ENCODE results near the gene YBX3. TPM values are rescaled to one million over a fixed set of nuclear protein-coding genes. Genes with fewer than 3 reads are reported as not detected.

Gene YBX3
- total RNA-seq (100 to 1,000 TPM in 1 of 5 donors, 10 to 100 TPM in 4; 14.8 to 101 (median 44.2) TPM), total RNA-seq (4.4 to 163 (median 61.9) reads per million in 29 experiments)
- 16.6 TPM for total RNA-seq (2013)

DNA sequence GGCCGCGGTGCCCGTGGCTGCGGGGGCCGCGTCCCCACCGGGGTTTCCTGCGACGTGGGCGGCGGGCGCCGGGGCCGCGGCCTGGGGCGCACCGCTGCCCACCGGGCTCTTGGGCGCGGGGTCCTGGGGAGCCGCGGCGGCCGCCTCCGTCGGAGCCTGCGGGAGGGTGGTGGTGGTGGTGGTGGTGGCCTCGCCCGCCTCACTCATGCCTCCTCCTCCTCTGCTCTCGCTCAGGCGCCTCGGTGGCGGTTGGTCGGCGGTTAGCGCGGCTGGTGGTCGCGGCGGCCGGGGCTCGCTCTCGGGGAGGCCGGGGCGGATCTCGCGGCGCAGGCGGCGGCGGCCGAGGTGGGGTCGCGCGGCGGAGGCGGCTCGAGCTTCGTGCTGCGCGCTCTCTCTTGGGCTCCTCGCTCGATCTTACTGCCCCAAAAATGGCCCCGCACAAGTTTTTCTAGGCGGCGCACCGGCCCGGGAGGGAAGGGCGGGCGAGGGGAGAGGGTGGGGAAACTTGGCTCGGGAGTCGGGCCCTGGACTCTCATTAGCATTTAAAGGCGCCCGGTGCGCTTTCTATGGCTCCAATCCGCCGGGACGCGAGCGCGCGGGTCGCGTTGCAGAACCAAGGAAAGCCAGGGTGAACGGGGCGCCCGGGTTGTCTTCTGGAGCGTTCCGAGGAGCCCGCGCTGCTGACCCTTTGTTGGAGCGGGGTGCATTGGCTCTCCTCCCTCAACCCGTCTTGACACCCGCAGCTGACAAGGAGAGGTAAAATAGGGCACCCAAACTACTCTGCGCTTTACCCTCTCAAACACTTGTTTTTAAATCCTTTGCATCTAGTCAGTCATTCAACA lies at the start of gene YBX3:
TSS of gene YBX3 (minus strand) at position 419 of the 842 bp plus-strand sequence. CDS start at position 207, 212 bp downstream.
- DNase-seq (peak in 29 of 35 experiments; percentile 6 to 55 (median 28)), ATAC-seq (replicated peaks in 1 of 4) (peak; percentile 30 to 54 (median 53))
- peak within 1 kb of the TSS; percentile 63 to 80 for H3K27ac Mint-ChIP-seq
- peak within 1 kb of the TSS; percentile 88 to 90 (median 88) for H3K4me3 Mint-ChIP-seq
- WGBS (ENCODE audit: insufficient coverage), result under 1% methylated on average over 71 of the region's 95 CpGs
- ChIA-PET POLR2A (no interaction called here), CTCF (interaction anchor here in 1 of 2 donors (1.8 kb wide), 1 partner anchor 27 kb away, joined by 8 read pairs; no protein-coding TSS in a partner anchor)
- no peaks in the 10 kb centered on the region for H3K36me3 Mint-ChIP-seq
- peaks cover 27 to 56% of the 10 kb centered on the region in 2 donors for H3K27me3 Mint-ChIP-seq
- peak within 1 kb of the TSS; percentile 66 to 91 for H3K4me3 ChIP-seq (ENCODE audit: control insufficient read depth in 1 of 2, extremely low read depth in 1 of 2, low read length in 1 of 2)
- no peaks in the 10 kb centered on the region for H3K36me3 ChIP-seq (ENCODE audit: control insufficient read depth in 2 of 2, extremely low read depth in 1 of 2, insufficient read depth in 1 of 2, low read length in 1 of 2)
- H3K9me3 Mint-ChIP-seq, result no peaks in the 10 kb centered on the region
- no peaks in the 10 kb centered on the region for H3K9me3 ChIP-seq
- peaks cover 0 to 15% of the 10 kb centered on the region in 2 experiments for H3K27me3 ChIP-seq (replicated peaks in 1 of 2; ENCODE audit: control insufficient read depth in 2 of 2, extremely low read depth in 1 of 2, insufficient read depth in 2 of 2, low read length in 1 of 2)
- peaks cover 13 to 18% of the 10 kb centered on the region in 2 experiments for H3K4me1 ChIP-seq (ENCODE audit: control insufficient read depth in 1 of 2, extremely low read depth in 1 of 2, insufficient read depth in 2 of 2, low read length in 2 of 2)
- H3K4me1 Mint-ChIP-seq, result peaks cover 24 to 30% (median 27%) of the 10 kb centered on the region in 3 donors
- peak within 1 kb of the TSS; percentile 80 for H3K27ac ChIP-seq (ENCODE audit: low read length)

DNA sequence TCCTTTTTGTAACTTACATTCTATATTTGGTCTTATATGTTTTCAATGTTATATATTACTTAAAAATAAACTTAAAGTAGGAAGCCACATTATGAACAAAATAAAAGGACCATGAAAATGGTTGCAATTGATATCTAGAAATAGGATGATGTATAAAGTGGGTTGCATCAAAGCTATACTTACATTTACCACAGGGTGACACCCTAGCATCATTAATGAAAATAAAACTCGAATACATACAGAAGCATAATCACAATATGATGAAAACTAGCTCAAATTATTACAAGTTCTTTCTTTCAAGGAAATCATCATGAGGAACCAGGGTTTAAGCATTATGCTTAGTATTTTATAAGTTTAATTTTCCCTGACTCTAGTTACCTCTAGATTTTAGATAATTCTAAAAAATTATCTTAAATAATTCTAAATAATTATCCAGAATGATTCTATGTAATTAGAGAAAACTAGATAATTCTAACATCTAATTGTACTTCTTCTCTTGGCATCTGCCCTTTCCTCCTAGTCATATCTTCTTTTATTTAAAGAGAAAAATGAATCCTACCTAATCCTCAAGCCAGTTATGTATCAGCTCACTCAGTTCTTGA lies 48.1 kb upstream of the YBX3 start:
- no peaks in the 10 kb centered on the region for H3K4me1 ChIP-seq (ENCODE audit: control insufficient read depth in 1 of 2, extremely low read depth in 1 of 2, insufficient read depth in 2 of 2, low read length in 2 of 2)
- H3K27me3 ChIP-seq (replicated peaks in 1 of 2; ENCODE audit: control insufficient read depth in 2 of 2, extremely low read depth in 1 of 2, insufficient read depth in 2 of 2, low read length in 1 of 2), result peaks cover 0 to 5% of the 10 kb centered on the region in 2 experiments
- H3K27ac Mint-ChIP-seq, result no peak overlapping the region
- CTCF ChIA-PET, result interaction anchor here (0.5 to 5.6 kb wide), 23 partner anchors 8 to 1556 kb away, joined by 3 to 73 read pairs (median 3); partner anchors contain the start of gene SMIM10L1 (in 1 of the 2)
- no peaks in the 10 kb centered on the region for H3K9me3 Mint-ChIP-seq
- H3K36me3 Mint-ChIP-seq, result no peaks in the 10 kb centered on the region
- POLR2A ChIA-PET, result interaction anchor here in 1 of 2 donors (0.6 to 0.9 kb wide), 2 partner anchors 23 to 249 kb away, joined by 3 to 6 read pairs; no protein-coding TSS in a partner anchor
- DNase-seq, result peak in 2 of 35 experiments; percentile 16 to 73
- ATAC-seq (replicated peaks in 1 of 4), result peak in 1 of 4 experiments; percentile 62
- H3K4me3 ChIP-seq (ENCODE audit: control insufficient read depth in 1 of 2, extremely low read depth in 1 of 2, low read length in 1 of 2), result no peak overlapping the region
- no peak overlapping the region for H3K4me3 Mint-ChIP-seq
- WGBS (ENCODE audit: insufficient coverage), result no CpG with 5 or more reads among the region's 1 CpG
- no peaks in the 10 kb centered on the region for H3K4me1 Mint-ChIP-seq
- no peaks in the 10 kb centered on the region for H3K9me3 ChIP-seq
- peaks cover 40 to 43% of the 10 kb centered on the region in 2 donors for H3K27me3 Mint-ChIP-seq
- no peak overlapping the region for H3K27ac ChIP-seq (ENCODE audit: low read length)
- no peaks in the 10 kb centered on the region for H3K36me3 ChIP-seq (ENCODE audit: control insufficient read depth in 2 of 2, extremely low read depth in 1 of 2, insufficient read depth in 1 of 2, low read length in 1 of 2)

DNA sequence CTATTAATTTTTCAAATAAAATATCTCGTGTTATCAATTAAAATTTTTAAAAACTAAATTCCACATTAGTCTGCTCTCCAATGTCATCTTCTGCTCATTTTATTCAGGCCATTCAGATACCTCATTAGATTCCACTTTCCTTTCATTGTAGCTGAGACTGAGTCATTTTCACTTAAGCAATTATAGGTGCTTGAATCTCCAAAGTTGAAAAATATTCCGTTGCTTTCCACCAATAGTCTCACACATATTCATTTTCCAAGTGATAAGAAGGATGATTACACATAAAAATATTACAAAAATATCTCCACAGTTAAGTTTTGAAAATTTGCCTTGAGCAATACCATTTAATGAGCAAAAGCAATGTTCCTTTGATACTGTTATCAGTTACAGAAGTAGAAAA lies 36.5 kb upstream of the YBX3 start:
- no peak overlapping the region for H3K4me3 Mint-ChIP-seq
- H3K27me3 Mint-ChIP-seq, result peaks cover 30 to 43% of the 10 kb centered on the region in 2 donors
- no peak overlapping the region for H3K27ac Mint-ChIP-seq
- Histone ChIP-seq H3K4me1 (ENCODE audit: control insufficient read depth in 1 of 2, extremely low read depth in 1 of 2, insufficient read depth in 2 of 2, low read length in 2 of 2) (no peaks in the 10 kb centered on the region), H3K27me3 (replicated peaks in 1 of 2; ENCODE audit: control insufficient read depth in 2 of 2, extremely low read depth in 1 of 2, insufficient read depth in 2 of 2, low read length in 1 of 2) (peaks cover 0 to 17% of the 10 kb centered on the region in 2 experiments), H3K36me3 (ENCODE audit: control insufficient read depth in 2 of 2, extremely low read depth in 1 of 2, insufficient read depth in 1 of 2, low read length in 1 of 2) (no peaks in the 10 kb centered on the region), H3K27ac (ENCODE audit: low read length) (no peak overlapping the region), H3K4me3 (ENCODE audit: control insufficient read depth in 1 of 2, extremely low read depth in 1 of 2, low read length in 1 of 2) (no peak overlapping the region), H3K9me3 (peaks cover 3% of the 10 kb centered on the region)
- ChIA-PET CTCF (interaction anchor here in 1 of 2 donors (1.5 kb wide), 1 partner anchor 13 kb away, joined by 3 read pairs; no protein-coding TSS in a partner anchor), POLR2A (no interaction called here)
- no peak for ATAC-seq (replicated peaks in 1 of 4)
- 20% methylated on average over 1 of the region's 2 CpGs for WGBS (ENCODE audit: insufficient coverage)
- H3K9me3 Mint-ChIP-seq, result peaks cover 7 to 14% (median 12%) of the 10 kb centered on the region in 3 donors
- H3K36me3 Mint-ChIP-seq, result peaks cover 8% of the 10 kb centered on the region
- H3K4me1 Mint-ChIP-seq, result no peaks in the 10 kb centered on the region
- DNase-seq, result no peak

DNA sequence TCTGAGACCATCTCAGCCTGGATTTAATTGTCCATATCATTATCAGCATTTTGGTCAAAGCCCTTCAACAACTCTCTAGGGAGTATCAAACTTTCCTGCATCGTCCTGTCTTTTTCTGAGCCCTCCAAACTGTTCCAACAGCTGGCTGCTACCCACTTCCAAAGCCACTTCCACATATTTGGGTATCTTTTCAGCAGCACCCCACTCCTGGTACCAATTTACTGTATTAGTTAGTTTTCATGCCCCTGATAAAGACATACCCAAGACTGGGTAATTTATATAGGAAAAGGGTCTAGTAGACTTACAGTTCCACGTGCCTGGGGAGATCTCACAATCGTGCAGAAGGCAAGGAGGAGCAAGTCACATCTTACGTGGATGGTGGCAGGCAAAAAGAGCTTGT lies 33.1 kb upstream of the YBX3 start:
- no peak for DNase-seq
- Histone ChIP-seq H3K4me1 (ENCODE audit: control insufficient read depth in 1 of 2, extremely low read depth in 1 of 2, insufficient read depth in 2 of 2, low read length in 2 of 2) (no peaks in the 10 kb centered on the region), H3K4me3 (ENCODE audit: control insufficient read depth in 1 of 2, extremely low read depth in 1 of 2, low read length in 1 of 2) (no peak overlapping the region), H3K27ac (ENCODE audit: low read length) (no peak overlapping the region), H3K36me3 (ENCODE audit: control insufficient read depth in 2 of 2, extremely low read depth in 1 of 2, insufficient read depth in 1 of 2, low read length in 1 of 2) (no peaks in the 10 kb centered on the region), H3K27me3 (replicated peaks in 1 of 2; ENCODE audit: control insufficient read depth in 2 of 2, extremely low read depth in 1 of 2, insufficient read depth in 2 of 2, low read length in 1 of 2) (peaks cover 0 to 11% of the 10 kb centered on the region in 2 experiments), H3K9me3 (peaks cover 3% of the 10 kb centered on the region)
- ChIA-PET POLR2A (no interaction called here), CTCF (interaction anchor here in 1 of 2 donors (0.9 kb wide), 1 partner anchor 143 kb away, joined by 4 read pairs; the partner anchor contains the start of gene MAGOHB)
- H3K27ac Mint-ChIP-seq, result no peak overlapping the region
- H3K9me3 Mint-ChIP-seq, result peaks cover 7 to 14% (median 12%) of the 10 kb centered on the region in 3 donors
- ATAC-seq (replicated peaks in 1 of 4), result no peak
- WGBS (ENCODE audit: insufficient coverage), result 63% methylated on average over 2 of the region's 4 CpGs
- H3K4me3 Mint-ChIP-seq, result no peak overlapping the region
- peaks cover 32 to 40% of the 10 kb centered on the region in 2 donors for H3K27me3 Mint-ChIP-seq
- H3K4me1 Mint-ChIP-seq, result no peaks in the 10 kb centered on the region
- H3K36me3 Mint-ChIP-seq, result peaks cover 8% of the 10 kb centered on the region

DNA sequence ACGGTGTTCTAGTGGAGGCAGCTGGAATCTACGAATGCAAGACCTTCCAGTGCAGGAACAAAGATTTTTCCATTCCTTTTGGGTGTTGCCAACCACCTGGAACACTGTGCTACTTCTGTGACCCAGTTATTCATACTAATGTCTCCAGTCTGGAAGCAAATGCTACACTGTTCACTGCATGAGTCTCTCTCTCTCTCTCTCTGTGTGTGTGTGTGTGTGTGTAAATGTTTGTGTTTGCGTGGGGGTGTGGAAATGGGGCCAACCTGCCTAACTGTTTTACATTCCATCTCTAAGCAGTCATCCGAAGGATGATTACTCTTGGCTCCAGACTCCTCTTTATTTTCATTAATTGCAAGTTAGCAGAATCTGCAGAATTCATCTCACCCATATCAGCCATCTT lies 29.9 kb upstream of the YBX3 start:
- Mint-ChIP-seq H3K36me3 (peaks cover 8% of the 10 kb centered on the region), H3K4me3 (no peak overlapping the region)
- WGBS (ENCODE audit: insufficient coverage), result 40% methylated on average over 2 of the region's 4 CpGs

DNA sequence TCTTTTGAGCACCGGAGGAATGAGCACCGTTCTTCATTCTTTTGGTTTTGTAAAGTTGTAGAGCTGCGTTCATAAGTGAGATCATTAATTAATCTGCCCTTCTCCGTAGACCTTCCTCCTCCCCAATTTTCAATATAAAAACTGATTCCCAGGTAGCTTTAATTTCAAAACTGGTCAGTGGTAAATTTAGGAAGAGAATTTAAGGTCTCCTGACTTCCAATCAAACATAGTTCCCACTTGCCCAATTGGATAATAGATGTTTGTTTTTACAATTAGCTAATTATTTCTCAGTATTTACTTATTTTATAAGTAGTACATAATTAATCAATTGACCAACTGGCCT lies 27.2 kb upstream of the YBX3 start:
- peaks cover 6 to 11% (median 9%) of the 10 kb centered on the region in 3 donors for H3K4me1 Mint-ChIP-seq
- CTCF ChIA-PET, result interaction anchor here (0.7 to 1.8 kb wide), 12 partner anchors 10 to 1053 kb away, joined by 3 to 8 read pairs (median 4); partner anchors contain the start of genes GABARAPL1 (in 1 of the 2) and YBX3 (in 1 of the 2)
- WGBS (ENCODE audit: insufficient coverage), result no CpG with 5 or more reads among the region's 4 CpGs
- H3K27ac ChIP-seq (ENCODE audit: low read length), result no peak overlapping the region
- H3K27me3 ChIP-seq (replicated peaks in 1 of 2; ENCODE audit: control insufficient read depth in 2 of 2, extremely low read depth in 1 of 2, insufficient read depth in 2 of 2, low read length in 1 of 2), result peaks cover 0 to 20% of the 10 kb centered on the region in 2 experiments
- peaks cover 0 to 4% of the 10 kb centered on the region in 2 experiments for H3K4me1 ChIP-seq (ENCODE audit: control insufficient read depth in 1 of 2, extremely low read depth in 1 of 2, insufficient read depth in 2 of 2, low read length in 2 of 2)
- ATAC-seq (replicated peaks in 1 of 4) (no peak), DNase-seq (peak in 1 of 35 experiments; percentile 53)
- H3K27ac Mint-ChIP-seq, result no peak overlapping the region
- no peak overlapping the region for H3K4me3 ChIP-seq (ENCODE audit: control insufficient read depth in 1 of 2, extremely low read depth in 1 of 2, low read length in 1 of 2)
- POLR2A ChIA-PET, result interaction anchor here in 1 of 2 donors (0.6 to 0.7 kb wide), 2 partner anchors 386 to 421 kb away, joined by 3 to 5 read pairs; no protein-coding TSS in a partner anchor
- H3K36me3 ChIP-seq (ENCODE audit: control insufficient read depth in 2 of 2, extremely low read depth in 1 of 2, insufficient read depth in 1 of 2, low read length in 1 of 2), result no peaks in the 10 kb centered on the region
- no peak overlapping the region for H3K4me3 Mint-ChIP-seq
- H3K36me3 Mint-ChIP-seq, result no peaks in the 10 kb centered on the region
- no peaks in the 10 kb centered on the region for H3K9me3 Mint-ChIP-seq
- peaks cover 34 to 47% of the 10 kb centered on the region in 2 donors for H3K27me3 Mint-ChIP-seq
- H3K9me3 ChIP-seq, result no peaks in the 10 kb centered on the region

More for the DNA sequence above, 29.9 kb upstream of the YBX3 start:
- Histone ChIP-seq H3K4me1 (ENCODE audit: control insufficient read depth in 1 of 2, extremely low read depth in 1 of 2, insufficient read depth in 2 of 2, low read length in 2 of 2) (peaks cover 0 to 4% of the 10 kb centered on the region in 2 experiments), H3K9me3 (peaks cover 3% of the 10 kb centered on the region), H3K4me3 (ENCODE audit: control insufficient read depth in 1 of 2, extremely low read depth in 1 of 2, low read length in 1 of 2) (no peak overlapping the region), H3K27me3 (replicated peaks in 1 of 2; ENCODE audit: control insufficient read depth in 2 of 2, extremely low read depth in 1 of 2, insufficient read depth in 2 of 2, low read length in 1 of 2) (peaks cover 0 to 18% of the 10 kb centered on the region in 2 experiments), H3K36me3 (ENCODE audit: control insufficient read depth in 2 of 2, extremely low read depth in 1 of 2, insufficient read depth in 1 of 2, low read length in 1 of 2) (no peaks in the 10 kb centered on the region), H3K27ac (ENCODE audit: low read length) (no peak overlapping the region)
- ATAC-seq (replicated peaks in 1 of 4) (no peak), DNase-seq (no peak)
- peaks cover 6 to 11% (median 9%) of the 10 kb centered on the region in 3 donors for H3K4me1 Mint-ChIP-seq
- no peak overlapping the region for H3K27ac Mint-ChIP-seq
- POLR2A ChIA-PET, result interaction anchor here in 1 of 2 donors (0.9 kb wide), 1 partner anchor 799 kb away, joined by 3 read pairs; no protein-coding TSS in a partner anchor
- H3K9me3 Mint-ChIP-seq, result peaks cover 7 to 14% (median 12%) of the 10 kb centered on the region in 3 donors
- CTCF ChIA-PET, result interaction anchor here in 1 of 2 donors (0.7 kb wide), 1 partner anchor 14 kb away, joined by 3 read pairs; no protein-coding TSS in a partner anchor
- H3K27me3 Mint-ChIP-seq, result peaks cover 32 to 43% of the 10 kb centered on the region in 2 donors
